ENCODE measurements around the gene IZUMO4. TPM values are rescaled to one million over a fixed set of nuclear protein-coding genes. Genes with fewer than 3 reads are reported as not detected.
"Not testable (repeated sequence)": the region's sequence is repeated elsewhere in the genome, so short reads cannot be mapped to it uniquely, and the experiment has no call there.

Gene IZUMO4
- polyA plus RNA-seq, 4 donors: 6.2 to 7.2 (median 7.0) TPM

GRCh38 chr19:2080336-2080988 is 16.3 kb upstream of the IZUMO4 start:
- no peak for DNase-seq (ENCODE audit: low read depth in 4 of 4, low spot score in 3 of 4)

GRCh38 chr19:2081873-2082810 is 14.6 kb upstream of the IZUMO4 start:
- no peak for DNase-seq (ENCODE audit: low read depth in 4 of 4, low spot score in 3 of 4)

DNA sequence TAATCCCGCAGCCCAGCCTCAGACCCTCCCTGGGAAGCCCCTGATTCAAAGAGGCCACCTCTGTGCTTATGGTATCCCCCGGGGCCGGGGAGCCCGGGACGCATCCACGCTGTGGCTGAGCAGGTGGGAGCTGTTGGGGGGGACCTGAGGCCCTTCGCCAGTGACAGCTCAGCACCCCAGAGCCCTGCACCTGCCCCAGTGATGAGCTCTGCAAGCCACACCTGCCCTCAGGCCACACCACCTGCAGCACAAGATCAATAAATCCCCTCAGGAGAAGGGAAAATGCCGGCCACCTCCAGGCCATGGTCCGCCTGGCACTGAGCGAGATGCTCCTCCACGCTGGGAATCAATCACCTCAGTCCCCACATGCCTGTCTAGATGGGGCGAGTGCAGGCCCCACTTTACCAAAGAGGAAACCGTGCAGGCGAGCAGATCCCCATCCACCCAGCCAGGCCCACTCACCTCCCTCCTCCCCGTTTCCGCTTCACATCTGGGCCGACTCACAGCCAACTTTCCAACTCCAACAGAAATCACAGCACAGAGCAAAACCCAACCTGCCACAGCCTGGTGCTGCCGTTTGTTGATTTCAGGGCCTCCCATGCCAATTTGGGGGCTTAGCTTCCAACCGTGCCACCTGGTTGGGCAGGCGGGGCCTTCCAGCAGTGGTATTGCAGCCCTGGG is 13.4 kb upstream of the IZUMO4 start:
- no peak for DNase-seq (ENCODE audit: low read depth in 4 of 4, low spot score in 3 of 4)

- DNase-seq (ENCODE audit: low read depth in 4 of 4, low spot score in 3 of 4): no peak
Measured at GRCh38 chr19:2084993-2085720, 11.6 kb upstream of the IZUMO4 start.

DNA sequence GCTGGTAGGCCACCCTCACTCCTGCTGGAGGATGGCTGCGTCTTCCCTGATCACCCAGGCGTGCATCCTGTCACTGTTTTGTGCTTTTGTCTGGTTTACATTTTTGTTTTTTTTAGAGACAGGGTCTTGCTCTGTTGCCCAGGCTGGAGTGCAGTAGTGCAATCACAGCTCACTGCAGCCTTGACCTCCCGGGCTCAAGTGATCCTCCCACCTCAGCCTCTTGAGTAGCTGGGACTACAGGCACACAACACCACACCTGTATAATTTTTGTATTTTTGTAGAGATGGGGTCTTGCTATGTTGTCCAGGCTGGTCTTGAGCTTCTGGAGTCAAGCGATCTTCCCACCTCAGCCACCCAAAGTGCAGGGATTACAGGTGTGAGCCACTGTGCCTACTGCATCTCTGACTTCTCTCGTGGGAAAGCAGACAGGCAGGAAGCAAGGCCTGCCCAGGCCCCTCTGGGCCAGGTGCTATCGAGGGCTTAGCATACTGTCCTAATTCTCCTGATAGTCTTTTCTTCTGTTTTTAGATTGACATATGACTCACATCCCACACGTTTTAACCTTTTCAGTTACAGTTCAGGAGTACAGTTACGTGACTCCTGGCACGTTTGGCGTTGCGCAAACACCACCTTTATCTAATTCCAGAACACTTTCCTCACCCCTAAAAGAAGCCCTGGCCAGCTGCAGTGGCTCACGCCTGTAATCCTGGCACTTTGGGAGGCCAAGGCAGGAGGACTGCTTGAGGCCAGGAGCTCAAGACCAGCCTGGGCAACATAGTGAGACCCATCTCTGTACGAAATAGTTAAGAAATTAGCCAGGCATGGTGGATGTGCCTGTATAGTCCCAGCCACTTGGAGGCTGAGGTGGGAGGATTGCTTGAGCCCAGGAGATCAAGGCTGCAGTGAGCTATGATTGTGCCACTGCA is 9.8 kb upstream of the IZUMO4 start:
- DNase-seq (ENCODE audit: low read depth in 4 of 4, low spot score in 3 of 4): not testable (repeated sequence)

DNA sequence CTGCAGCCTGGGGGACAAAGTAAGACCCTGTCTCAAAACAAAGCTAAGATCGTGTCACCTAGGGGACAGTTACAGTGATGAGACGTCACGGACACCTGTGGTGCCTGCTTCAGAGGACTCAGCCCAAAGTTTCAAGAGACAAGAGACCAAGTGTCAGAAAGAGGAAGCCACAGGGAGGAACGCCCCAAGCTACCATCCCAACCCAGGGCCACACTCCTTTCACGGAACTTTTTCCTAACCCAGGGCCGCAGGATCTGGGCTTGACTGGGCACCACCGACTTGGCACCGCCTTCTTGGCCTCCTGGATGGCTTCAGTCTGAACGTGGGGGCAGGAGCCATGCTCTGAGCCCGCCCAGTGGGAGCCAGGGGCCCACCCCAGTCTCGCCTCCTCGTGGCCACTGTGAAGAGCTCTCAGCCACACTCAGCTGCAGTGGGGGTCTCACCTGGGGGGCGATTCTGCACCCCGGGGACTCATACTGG is 9.1 kb upstream of the IZUMO4 start:
- DNase-seq (ENCODE audit: low read depth in 4 of 4, low spot score in 3 of 4): no peak

- DNase-seq (ENCODE audit: low read depth in 4 of 4, low spot score in 3 of 4): no peak
Measured at GRCh38 chr19:2089001-2089711, 7.6 kb upstream of the IZUMO4 start.

DNA sequence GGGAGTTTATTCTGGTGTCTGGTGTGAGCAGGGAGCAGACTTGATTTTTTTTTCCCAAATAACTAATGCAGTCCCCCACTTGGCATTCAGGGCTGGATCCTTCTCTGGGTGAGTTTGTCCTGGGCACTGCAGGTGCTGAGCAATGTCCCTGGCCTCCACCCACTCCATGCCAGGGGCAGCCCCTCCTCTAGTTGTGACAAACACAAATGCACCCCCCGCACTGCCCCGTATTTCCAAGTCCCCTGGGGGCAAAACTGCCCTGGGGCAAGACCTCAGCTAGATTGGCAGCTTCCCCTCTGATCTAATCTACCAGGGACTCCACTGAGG is 7.0 kb upstream of the IZUMO4 start:
- DNase-seq (ENCODE audit: low read depth in 4 of 4, low spot score in 3 of 4): no peak

- not testable (repeated sequence) for DNase-seq (ENCODE audit: low read depth in 4 of 4, low spot score in 3 of 4)
Measured at GRCh38 chr19:2091926-2092525, 4.7 kb upstream of the IZUMO4 start.

- DNase-seq (ENCODE audit: low read depth in 4 of 4, low spot score in 3 of 4): peak in 3 of 4 donors; percentile 84 to 88 (median 86)
Measured at GRCh38 chr19:2096034-2096479, 658 bp upstream of the IZUMO4 start, which contains the start of gene MOB3A. Gene MOB3A, minus strand, starts transcription at chr19:2096326. Its CDS starts 17,766 bp downstream, at chr19:2078560.

DNA sequence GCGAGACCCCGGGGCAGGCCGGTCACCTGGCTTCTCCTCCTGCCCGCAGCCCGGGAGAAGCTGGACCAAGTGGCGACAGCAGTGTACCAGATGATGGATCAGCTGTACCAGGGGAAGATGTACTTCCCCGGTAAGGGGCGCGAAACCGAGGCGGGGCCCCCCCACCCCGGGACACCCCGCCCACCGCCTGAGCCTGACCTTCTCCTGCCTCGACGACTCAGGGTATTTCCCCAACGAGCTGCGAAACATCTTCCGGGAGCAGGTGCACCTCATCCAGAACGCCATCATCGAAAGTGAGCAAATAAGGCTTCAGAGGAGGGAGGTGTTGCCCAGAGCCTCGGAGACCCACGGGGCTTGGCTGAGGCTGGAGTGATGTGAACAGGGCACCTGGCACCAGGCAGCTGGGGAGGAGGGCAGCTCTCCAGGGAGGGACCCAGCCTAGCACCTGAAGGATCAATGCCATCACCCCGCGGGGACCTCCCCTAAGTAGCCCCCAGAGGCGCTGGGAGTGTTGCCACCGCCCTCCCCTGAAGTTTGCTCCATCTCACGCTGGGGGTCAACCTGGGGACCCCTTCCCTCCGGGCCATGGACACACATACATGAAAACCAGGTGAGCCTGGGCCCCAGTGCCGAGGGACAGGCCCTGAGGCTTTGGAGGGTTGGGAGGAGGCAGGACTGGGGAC is 629 bp downstream of the IZUMO4 start:
- no peak for DNase-seq (ENCODE audit: low read depth in 4 of 4, low spot score in 3 of 4)

DNA sequence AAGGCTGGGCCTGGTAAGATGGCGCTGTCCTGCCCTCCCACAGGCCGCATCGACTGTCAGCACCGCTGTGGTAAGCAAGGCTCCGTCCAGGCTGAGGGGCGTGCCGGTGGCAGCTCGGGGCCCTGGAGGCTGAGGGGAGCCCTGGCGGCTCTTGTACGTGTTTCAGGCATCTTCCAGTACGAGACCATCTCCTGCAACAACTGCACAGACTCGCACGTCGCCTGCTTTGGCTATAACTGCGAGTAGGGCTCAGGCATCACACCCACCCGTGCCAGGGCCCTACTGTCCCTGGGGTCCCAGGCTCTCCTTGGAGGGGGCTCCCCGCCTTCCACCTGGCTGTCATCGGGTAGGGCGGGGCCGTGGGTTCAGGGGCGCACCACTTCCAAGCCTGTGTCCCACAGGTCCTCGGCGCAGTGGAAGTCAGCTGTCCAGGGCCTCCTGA is 1.2 kb downstream of the IZUMO4 start:
- DNase-seq (ENCODE audit: low read depth in 4 of 4, low spot score in 3 of 4): no peak

- DNase-seq (ENCODE audit: low read depth in 4 of 4, low spot score in 3 of 4): no peak
Measured at GRCh38 chr19:2099054-2099501, 2.4 kb downstream of the IZUMO4 start.

DNA sequence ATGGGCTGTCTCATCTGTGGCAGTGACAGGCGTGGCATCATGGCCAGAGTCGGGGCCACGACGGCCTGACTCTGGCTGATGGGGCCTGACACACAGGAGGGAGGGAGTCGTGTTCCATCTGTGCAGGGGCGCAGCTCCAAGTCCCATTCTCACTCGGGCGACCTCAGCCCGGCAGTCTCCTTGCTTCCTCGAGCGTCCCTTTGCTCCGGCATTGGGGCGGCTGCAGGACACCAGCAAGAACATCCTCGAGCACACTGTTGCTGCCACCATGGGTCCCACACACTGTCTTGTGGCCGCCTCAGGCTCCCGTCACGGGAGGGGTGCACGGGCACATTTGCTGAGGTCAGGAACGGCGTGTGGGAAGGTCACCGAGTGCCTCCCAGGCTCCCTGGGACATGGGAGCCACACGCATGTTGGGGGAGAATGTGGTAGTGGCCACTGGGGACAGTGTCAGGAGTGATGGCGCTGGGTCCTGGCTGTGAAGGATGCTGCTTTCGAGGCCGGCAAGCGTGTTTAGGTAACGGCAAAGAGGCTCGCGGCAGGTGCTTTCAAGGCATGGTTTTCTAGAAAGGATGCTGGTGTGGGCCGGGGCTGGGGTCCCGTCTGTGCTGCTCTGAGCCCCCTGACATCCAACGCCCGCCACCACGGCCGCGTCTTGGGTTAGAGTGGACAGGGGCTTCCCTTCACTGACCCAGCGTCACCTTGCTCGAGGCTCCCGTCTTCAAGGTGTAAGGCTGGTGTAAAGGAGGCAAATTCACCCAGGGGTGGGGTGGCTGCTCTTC is 3.4 kb downstream of the IZUMO4 start:
- DNase-seq (ENCODE audit: low read depth in 4 of 4, low spot score in 3 of 4): no peak

GRCh38 chr19:2100719-2101061 is 4.0 kb downstream of the IZUMO4 start:
- no peak for DNase-seq (ENCODE audit: low read depth in 4 of 4, low spot score in 3 of 4)

DNA sequence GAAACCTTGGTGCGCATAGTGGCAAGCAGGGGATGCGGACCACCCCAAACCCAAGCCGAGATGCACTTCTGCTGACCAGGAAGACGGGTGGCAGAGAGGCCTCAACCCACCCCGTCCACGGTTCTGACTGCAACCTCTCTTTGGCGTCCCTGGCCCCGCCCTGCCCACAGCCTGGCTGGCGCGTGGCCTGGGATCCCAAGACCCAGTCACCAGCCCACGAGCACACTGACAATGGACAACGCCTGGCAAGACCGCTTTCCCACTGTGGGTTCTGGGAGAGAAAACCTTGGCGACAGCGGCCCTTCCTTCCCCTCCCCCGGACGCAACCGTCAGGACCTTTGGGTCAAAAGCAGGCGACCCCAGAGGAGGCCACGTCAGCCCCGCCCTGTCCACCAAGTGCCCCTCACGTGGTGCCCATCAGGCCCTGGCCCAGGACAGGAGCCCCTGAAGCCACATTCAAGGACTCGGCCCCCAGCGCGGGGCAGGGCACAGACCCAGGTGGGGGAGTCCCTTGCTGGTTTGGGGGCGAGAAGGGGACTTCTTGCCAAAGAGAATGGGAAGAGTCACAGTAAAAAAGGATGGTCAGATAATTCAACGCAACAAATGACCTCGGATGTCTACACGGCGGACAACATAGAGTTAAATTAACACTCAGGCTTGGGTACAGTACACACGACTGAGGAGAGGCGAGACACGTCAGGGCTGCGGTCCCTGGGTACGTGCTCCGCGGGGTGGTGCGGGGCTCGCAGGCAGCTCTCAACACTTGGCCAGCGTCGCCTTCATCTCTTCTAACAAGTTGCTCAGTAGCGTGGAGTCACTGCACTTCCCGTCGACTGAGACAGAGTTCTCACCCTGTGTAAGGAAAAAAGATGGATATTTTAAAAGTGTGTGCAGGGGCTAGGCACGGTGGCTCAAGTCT is 5.0 kb downstream of the IZUMO4 start:
- DNase-seq (ENCODE audit: low read depth in 4 of 4, low spot score in 3 of 4): no peak
